ENCODE measurements around the gene GPBP1.
"Not testable (repeated sequence)": the region's sequence is repeated elsewhere in the genome, so short reads cannot be mapped to it uniquely, and the experiment has no call there.

Gene GPBP1

GRCh38 chr5:57173319-57174127 is at the start of gene GPBP1:
Gene GPBP1 (plus strand): TSS chr5:57174059. CDS start chr5:57214131, 40,072 bp downstream.
- peak; percentile 96 for DNase-seq (ENCODE audit: low read depth in 2 of 2)

- DNase-seq (ENCODE audit: low read depth in 2 of 2): no peak
These were observed 45.5 kb upstream of the GPBP1 start for GRCh38 chr5:57128325-57128724.

DNA sequence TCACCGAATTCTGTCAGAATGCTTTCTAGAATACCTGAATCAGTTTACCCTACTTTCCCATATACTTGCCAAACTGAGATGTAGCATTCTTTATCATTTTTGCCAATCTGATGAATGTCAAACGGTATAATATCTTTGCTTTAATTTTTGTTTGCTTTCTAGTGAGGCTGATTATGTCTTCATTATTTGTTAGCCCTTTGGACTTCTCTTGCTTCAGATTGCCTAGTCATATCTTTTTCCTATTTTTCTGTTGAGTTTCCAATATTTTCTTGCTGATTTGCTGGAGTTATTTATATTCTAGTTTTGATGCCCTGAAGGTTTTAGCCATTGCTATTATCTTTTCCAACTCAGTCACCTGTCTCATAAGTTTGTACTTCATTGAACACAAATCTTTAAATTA is 40.3 kb upstream of the GPBP1 start:
- DNase-seq (ENCODE audit: low read depth in 2 of 2): no peak

DNA sequence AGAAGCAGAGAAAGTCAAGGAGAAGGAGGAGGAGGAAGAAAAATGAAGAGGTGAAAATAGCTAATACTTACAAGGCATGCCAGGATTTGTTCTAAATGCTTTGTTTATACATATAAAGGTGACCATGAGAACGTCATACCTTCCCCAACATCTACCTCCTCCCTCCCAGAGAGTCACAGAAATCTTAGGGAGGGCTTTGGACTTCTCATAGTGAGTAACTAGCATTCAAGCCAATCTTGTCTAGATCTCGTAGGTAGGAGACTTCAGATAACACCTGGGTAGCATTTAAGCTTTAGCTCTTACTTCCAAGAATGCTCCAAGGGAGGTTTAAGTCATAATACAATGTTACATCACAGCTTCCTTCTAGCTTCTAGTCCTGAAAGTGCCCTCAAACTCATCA is 36.5 kb upstream of the GPBP1 start:
- DNase-seq (ENCODE audit: low read depth in 2 of 2): no peak

GRCh38 chr5:57152316-57152715 is 21.5 kb upstream of the GPBP1 start:
- DNase-seq (ENCODE audit: low read depth in 2 of 2): no peak

- DNase-seq (ENCODE audit: low read depth in 2 of 2): no peak
These were observed 18.8 kb upstream of the GPBP1 start for GRCh38 chr5:57155033-57155432.

GRCh38 chr5:57157131-57157530 is 16.7 kb upstream of the GPBP1 start:
- DNase-seq (ENCODE audit: low read depth in 2 of 2): no peak

DNA sequence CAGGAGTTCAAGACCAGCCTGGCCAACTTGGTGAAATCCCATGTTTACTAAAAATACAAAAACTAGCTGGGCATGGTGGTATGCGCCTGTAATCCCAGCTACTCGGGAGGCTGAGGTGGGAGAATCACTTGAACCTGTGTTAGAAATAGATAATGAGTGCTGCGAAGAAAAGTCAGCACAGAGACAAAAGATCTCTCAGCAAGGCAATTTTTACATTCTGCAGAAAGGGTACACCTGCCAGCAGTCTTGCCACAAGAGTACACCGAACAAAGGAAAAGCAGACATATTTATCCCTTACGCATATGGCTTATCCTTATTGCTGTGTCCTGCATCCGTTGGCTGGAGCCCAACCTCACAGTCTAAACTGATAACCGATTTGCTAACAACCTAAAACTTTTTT is 16.2 kb upstream of the GPBP1 start:
- DNase-seq (ENCODE audit: low read depth in 2 of 2): no peak

- DNase-seq (ENCODE audit: low read depth in 2 of 2): no peak
These were observed 10.3 kb upstream of the GPBP1 start for GRCh38 chr5:57163553-57164006.

- no peak for DNase-seq (ENCODE audit: low read depth in 2 of 2)
These were observed 9.7 kb upstream of the GPBP1 start for GRCh38 chr5:57164124-57164523.

GRCh38 chr5:57165171-57165570 is 8.7 kb upstream of the GPBP1 start:
- not testable (repeated sequence) for DNase-seq (ENCODE audit: low read depth in 2 of 2)

DNA sequence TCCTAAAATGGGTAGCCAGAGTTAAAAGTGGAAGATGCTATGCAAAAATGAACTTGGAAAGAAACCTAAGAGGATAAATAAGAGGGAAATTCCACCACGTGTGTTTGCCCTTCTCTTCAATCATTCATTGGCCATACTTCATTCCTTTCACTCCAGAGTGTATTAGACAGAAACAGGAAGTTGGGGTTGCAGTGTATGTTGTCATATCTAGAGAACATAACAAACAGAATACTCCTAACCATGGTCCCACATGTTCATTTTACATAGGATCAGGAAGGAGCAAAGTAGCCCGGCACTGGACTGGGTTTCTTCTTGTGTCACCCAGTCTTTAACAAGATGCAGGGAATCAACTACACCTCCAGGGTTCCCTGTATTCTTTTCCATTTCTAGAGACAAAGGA is 7.6 kb upstream of the GPBP1 start:
- no peak for DNase-seq (ENCODE audit: low read depth in 2 of 2)

- no peak for DNase-seq (ENCODE audit: low read depth in 2 of 2)
These were observed 6.7 kb upstream of the GPBP1 start for GRCh38 chr5:57167201-57167600.

DNA sequence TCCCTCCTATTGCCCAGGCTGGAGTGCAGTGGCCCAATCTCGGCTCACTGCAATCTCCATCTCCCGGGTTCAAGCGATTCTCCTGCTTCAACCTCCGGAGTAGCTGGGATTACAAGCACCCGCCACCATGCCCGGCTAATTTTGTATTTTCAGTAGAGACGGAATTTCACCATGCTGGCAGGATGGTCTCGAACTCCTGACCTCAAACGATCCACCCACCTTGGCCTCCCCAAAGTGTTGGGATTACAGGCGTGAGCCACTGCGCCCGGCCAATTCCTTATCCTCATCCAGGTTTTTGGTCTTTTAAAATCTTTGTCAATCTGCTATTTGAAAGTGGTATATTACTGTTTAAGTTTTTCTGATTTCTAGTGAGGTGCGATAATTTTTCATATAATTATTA is 3.7 kb upstream of the GPBP1 start:
- DNase-seq (ENCODE audit: low read depth in 2 of 2): not testable (repeated sequence)

DNA sequence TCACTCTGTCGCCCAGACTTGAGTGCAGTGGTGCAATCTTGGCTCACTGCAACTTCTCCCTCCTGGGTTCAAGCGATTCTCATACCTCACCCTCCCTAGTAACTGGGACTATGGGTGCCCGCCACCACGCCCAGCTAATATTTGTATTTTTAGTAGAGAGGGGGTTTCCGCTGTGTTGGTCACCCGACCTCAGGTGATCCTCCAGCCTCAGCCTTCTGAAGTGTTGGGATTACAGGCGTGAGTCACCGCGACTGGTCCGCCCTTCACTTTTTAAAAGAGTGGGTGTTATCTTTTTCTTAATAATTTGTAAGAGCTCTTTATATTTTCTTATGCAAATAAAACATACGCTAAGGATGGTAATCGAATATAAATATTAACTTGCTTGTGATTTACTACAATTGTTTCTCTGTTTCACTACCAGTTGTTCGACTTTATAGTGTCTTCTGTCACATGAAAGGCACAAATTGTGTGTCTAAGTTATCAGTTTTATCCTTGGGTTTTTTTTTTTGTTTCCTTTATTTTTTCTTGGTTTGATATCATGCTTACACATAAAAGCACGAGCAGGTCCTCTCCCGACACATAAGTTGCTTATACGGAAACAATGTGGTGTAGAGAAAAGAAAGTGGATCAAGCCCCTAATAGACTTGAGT is 1.9 kb upstream of the GPBP1 start:
- DNase-seq (ENCODE audit: low read depth in 2 of 2): no peak

GRCh38 chr5:57172466-57173318 is 1.2 kb upstream of the GPBP1 start:
- no peak for DNase-seq (ENCODE audit: low read depth in 2 of 2)

DNA sequence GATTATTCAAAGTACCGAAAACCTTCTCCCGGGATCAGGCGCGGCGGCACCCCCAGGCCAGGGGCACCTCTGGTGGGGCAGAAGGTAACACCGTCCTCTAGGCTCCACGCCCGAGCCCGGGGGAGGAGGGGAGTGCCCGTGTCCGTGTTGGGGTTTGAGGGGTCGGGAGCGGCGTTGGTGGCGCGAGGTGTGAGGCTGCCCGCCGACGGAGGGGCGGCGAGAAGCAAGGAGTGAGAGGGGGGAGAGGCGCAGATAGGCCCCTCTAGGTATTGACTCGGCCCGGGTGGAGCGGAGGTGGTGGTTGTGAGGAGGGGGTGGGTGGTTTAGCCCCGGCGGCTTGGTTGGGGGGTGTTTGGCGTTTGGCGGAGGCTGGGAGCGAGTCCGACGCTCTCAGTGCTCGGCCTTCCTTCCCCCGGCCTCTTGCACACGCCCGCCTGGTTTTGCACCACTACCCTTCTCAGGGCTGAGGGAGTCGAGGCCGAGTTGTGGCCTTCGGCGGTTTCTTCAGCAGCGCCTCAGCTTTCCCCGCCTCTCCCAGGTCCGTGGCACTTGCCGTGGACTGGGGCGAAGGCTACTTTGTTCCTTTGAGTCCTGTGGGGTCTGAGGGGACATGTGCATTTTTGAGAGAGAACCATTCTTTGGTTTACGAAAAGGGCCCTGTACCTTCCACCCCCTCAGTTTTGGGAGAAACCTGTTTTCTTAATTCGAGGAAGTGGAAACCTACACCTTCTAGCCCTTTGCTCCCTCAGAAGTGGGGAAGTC is 450 bp downstream of the GPBP1 start:
- DNase-seq (ENCODE audit: low read depth in 2 of 2): no peak

- DNase-seq (ENCODE audit: low read depth in 2 of 2): no peak
These were observed 1.1 kb downstream of the GPBP1 start for GRCh38 chr5:57174890-57175510.

DNA sequence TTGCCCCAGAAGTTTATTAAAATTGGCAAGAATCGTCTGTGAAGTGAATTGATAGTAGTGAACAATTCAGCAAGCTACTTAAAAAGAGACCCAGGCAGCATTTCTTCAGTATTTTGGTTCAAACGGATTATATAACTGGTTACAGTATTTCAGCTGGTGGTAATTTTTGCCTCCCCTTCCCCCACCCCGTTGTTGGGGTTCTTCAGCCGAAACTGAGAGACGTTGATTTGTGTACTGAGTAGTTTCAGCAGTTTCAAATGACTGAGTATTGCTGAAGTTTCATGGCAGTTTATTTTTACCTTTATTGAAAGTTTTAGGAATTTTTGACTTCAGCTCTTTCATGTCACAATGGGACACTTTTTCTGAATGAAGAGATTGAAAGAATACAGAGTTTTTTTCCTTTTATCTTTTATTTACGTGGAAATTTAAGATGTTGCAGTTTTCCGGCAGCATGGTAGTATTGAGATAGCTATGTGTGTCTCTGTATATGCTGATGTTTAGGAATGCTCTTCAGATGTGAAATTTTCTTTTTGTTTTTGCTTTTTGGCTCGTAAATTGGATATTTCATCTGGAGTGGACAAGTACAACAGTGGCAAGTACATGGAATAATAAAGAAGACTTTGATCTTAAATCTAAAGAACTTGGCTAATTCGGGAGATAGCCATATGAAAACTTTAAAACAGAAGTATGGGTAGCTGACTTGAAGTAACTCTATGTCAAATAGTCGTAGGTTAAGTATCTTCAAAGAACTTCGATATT is 1.9 kb downstream of the GPBP1 start:
- DNase-seq (ENCODE audit: low read depth in 2 of 2): peak in 1 of 2 donors; percentile 32

DNA sequence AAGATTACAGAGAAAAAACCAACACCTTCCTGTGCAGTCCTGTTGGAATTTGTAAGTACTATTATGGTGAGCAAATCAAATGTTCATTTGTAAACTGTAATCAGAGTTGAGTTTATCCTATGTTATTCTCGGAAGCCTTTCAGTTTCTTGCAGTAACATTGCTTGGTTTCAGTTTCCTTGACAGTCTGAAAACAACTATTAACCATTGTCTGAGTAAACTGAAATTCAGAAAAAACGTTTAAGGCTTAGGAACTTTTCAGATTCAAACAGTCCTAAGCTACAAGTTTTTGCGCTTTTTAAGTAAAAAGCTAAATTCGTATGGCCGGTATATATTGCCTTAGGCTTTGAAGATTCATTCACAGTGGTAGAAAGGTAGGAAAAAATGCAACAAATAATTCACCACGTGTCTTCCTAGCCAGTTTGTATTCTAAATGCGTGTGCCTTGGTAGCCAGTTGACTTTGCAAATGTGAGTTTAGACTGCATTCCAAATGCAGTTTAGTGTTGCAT is 2.5 kb downstream of the GPBP1 start:
- DNase-seq (ENCODE audit: low read depth in 2 of 2): no peak
